ENCODE data around the gene LRRC18. TPM values are rescaled to one million over a fixed set of nuclear protein-coding genes. Genes with fewer than 3 reads are reported as not detected.

LRRC18 gene
- polyA plus RNA-seq (2013, experiment 1 of 2): not detected
- polyA plus RNA-seq (2013, experiment 2 of 2): not detected

- Histone ChIP-seq H3K36me3 (ENCODE audit: control insufficient read depth, insufficient read depth, low read length) (no peaks in the 10 kb centered on the region), H3K27ac (ENCODE audit: low read depth, low read length, severe bottlenecking) (no peak within 1 kb of the TSS), H3K4me3 (ENCODE audit: extremely low read depth, insufficient read depth, low read length, poor library complexity, severe bottlenecking) (no peak within 1 kb of the TSS), H3K9me3 (ENCODE audit: control insufficient read depth, low read length) (no peaks in the 10 kb centered on the region), H3K4me1 (ENCODE audit: control insufficient read depth, insufficient read depth, low read length, poor library complexity, severe bottlenecking) (no peaks in the 10 kb centered on the region)
- no CpG with 5 or more reads among the region's 2 CpGs for WGBS, 2 experiments (ENCODE audit: insufficient coverage in 2 of 2)
Measured at GRCh38 chr10:48939790-48940325, at the start of gene LRRC18. LRRC18 (minus strand) TSS chr10:48939840; CDS start chr10:48914155, 25,685 bp downstream.

DNA sequence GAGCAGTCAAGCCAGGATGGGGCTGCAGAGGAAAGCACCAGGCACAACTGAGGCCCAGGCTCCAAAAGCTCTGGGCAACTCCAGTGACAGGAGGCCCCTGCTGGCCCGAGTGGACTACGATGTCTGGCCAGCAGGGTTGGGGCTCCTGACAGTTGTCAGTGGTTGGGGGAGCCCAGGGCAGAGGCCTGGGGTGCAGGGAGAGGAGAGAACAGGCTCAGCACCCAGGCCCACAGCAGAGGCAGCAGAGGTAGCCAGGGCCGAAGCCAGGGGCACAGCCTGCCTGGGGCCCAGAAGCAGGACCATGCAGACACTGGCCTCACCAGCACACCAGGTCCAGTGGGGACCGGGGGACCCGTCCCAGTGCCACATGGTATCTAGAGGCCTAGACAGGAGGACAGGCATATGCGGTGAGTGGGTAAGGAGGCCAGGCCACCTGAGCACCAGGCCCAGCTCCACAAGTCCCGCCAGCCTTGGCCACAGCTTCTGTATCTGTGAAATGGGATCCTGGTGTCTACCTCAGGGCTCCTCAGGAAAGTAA is 46.0 kb upstream of the LRRC18 start:
- no peaks in the 10 kb centered on the region for H3K36me3 ChIP-seq (ENCODE audit: control insufficient read depth, insufficient read depth, low read length)
- H3K27ac ChIP-seq (ENCODE audit: low read depth, low read length, severe bottlenecking): no peak overlapping the region
- no peaks in the 10 kb centered on the region for H3K4me1 ChIP-seq (ENCODE audit: control insufficient read depth, insufficient read depth, low read length, poor library complexity, severe bottlenecking)
- H3K9me3 ChIP-seq (ENCODE audit: control insufficient read depth, low read length): no peaks in the 10 kb centered on the region
- no peak overlapping the region for H3K4me3 ChIP-seq (ENCODE audit: extremely low read depth, insufficient read depth, low read length, poor library complexity, severe bottlenecking)
- 93 to 96% methylated on average over 6 to 7 of the region's 7 CpGs for WGBS, 2 experiments (ENCODE audit: insufficient coverage in 2 of 2)

DNA sequence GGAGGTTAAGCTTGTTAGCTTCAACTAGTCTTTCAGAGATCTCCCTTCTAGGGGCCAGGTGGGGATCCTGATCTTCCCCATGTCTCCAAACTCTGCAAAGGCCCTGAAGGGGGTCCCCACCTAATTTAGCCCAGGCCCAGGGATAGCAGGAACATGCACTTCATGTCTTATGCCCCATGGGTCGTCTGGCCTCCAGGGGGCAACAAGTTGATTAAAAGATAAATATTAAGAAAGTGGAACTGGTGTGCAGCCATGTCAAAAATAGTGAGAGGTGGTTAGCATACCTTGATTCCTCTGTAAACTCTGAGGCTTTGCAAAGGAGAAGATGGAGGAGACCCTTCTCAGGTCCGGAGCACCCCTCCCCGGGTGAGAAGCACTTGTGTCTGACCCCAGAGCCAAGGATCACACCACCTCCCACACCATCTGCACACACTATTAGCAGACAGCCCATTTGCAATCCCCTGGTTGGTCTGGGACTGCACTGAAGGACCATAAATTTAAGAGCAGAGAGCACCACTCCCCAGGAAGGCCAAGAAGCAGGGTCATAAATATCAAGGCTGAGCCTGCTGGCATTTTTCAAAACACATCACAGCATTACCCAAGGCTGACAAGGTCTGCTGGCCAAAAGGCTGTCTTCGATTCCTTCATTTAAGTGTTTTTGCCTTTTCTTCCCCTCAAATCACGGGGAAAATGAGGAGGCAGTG is 44.2 kb upstream of the LRRC18 start:
- Histone ChIP-seq H3K4me3 (ENCODE audit: extremely low read depth, insufficient read depth, low read length, poor library complexity, severe bottlenecking) (no peak overlapping the region), H3K9me3 (ENCODE audit: control insufficient read depth, low read length) (no peaks in the 10 kb centered on the region), H3K36me3 (ENCODE audit: control insufficient read depth, insufficient read depth, low read length) (no peaks in the 10 kb centered on the region), H3K27ac (ENCODE audit: low read depth, low read length, severe bottlenecking) (no peak overlapping the region), H3K4me1 (ENCODE audit: control insufficient read depth, insufficient read depth, low read length, poor library complexity, severe bottlenecking) (no peaks in the 10 kb centered on the region)
- WGBS, 2 experiments (ENCODE audit: insufficient coverage in 2 of 2): 71 to 92% methylated on average over 1 to 3 of the region's 5 CpGs

- no peak overlapping the region for H3K27ac ChIP-seq (ENCODE audit: low read depth, low read length, severe bottlenecking)
- H3K4me1 ChIP-seq (ENCODE audit: control insufficient read depth, insufficient read depth, low read length, poor library complexity, severe bottlenecking): no peaks in the 10 kb centered on the region
- no peaks in the 10 kb centered on the region for H3K9me3 ChIP-seq (ENCODE audit: control insufficient read depth, low read length)
- H3K36me3 ChIP-seq (ENCODE audit: control insufficient read depth, insufficient read depth, low read length): no peaks in the 10 kb centered on the region
- no peak overlapping the region for H3K4me3 ChIP-seq (ENCODE audit: extremely low read depth, insufficient read depth, low read length, poor library complexity, severe bottlenecking)
- 83 to 100% methylated on average over 2 of the region's 5 CpGs for WGBS, 2 experiments (ENCODE audit: insufficient coverage in 2 of 2)
Measured at GRCh38 chr10:48982584-48982983, 42.9 kb upstream of the LRRC18 start.

- Histone ChIP-seq H3K36me3 (ENCODE audit: control insufficient read depth, insufficient read depth, low read length) (no peaks in the 10 kb centered on the region), H3K27ac (ENCODE audit: low read depth, low read length, severe bottlenecking) (no peak overlapping the region), H3K9me3 (ENCODE audit: control insufficient read depth, low read length) (no peaks in the 10 kb centered on the region), H3K4me1 (ENCODE audit: control insufficient read depth, insufficient read depth, low read length, poor library complexity, severe bottlenecking) (no peaks in the 10 kb centered on the region), H3K4me3 (ENCODE audit: extremely low read depth, insufficient read depth, low read length, poor library complexity, severe bottlenecking) (no peak overlapping the region)
- WGBS, 2 experiments (ENCODE audit: insufficient coverage in 2 of 2): 31% methylated on average over 10 of the region's 12 CpGs
Measured at GRCh38 chr10:48981310-48981907, 41.8 kb upstream of the LRRC18 start.

DNA sequence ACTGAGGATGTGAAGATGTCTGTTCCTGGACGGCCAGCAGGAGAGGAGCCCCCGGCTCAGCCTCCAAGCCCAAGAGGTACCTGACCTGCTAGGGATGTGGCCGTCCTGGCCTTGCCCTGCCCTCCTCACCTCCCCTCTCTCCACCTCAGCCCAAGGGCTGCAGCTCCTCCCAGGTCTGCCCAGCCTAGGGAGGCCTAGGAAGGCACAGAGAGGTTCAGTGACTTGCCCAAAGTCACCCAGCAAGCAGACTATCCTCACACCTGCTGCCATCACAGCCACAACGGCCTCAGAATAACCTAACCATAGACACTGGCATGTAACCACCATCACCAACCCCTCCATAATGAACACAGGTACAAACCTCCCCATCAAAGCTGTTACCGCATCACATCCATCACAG is 38.7 kb upstream of the LRRC18 start:
- Histone ChIP-seq H3K27ac (ENCODE audit: low read depth, low read length, severe bottlenecking) (no peak overlapping the region), H3K36me3 (ENCODE audit: control insufficient read depth, insufficient read depth, low read length) (no peaks in the 10 kb centered on the region), H3K4me1 (ENCODE audit: control insufficient read depth, insufficient read depth, low read length, poor library complexity, severe bottlenecking) (no peaks in the 10 kb centered on the region), H3K9me3 (ENCODE audit: control insufficient read depth, low read length) (no peaks in the 10 kb centered on the region), H3K4me3 (ENCODE audit: extremely low read depth, insufficient read depth, low read length, poor library complexity, severe bottlenecking) (no peak overlapping the region)
- 64 to 66% methylated on average over 2 to 4 of the region's 5 CpGs for WGBS, 2 experiments (ENCODE audit: insufficient coverage in 2 of 2)

DNA sequence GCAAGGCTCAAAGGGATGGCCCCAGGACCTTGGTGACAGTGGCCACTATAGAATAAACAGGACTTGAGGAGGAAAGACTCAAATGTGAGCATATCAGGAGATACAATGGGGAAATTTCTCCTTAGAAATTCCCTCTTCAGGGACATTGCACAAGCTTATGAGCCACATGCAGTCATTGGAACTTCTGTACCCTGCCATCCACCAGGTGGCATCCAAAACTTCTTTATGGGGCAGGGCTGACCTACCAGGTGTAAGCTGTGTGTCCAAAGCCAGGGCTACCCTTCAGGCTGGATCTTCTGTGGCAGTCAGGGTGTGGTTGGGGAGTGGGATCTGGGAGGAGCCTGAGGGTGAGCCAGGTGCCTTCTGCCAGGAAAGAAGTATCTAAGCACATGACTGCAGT is 36.6 kb upstream of the LRRC18 start:
- Histone ChIP-seq H3K27ac (ENCODE audit: low read depth, low read length, severe bottlenecking) (no peak overlapping the region), H3K9me3 (ENCODE audit: control insufficient read depth, low read length) (no peaks in the 10 kb centered on the region), H3K4me1 (ENCODE audit: control insufficient read depth, insufficient read depth, low read length, poor library complexity, severe bottlenecking) (no peaks in the 10 kb centered on the region), H3K36me3 (ENCODE audit: control insufficient read depth, insufficient read depth, low read length) (no peaks in the 10 kb centered on the region), H3K4me3 (ENCODE audit: extremely low read depth, insufficient read depth, low read length, poor library complexity, severe bottlenecking) (no peak overlapping the region)

DNA sequence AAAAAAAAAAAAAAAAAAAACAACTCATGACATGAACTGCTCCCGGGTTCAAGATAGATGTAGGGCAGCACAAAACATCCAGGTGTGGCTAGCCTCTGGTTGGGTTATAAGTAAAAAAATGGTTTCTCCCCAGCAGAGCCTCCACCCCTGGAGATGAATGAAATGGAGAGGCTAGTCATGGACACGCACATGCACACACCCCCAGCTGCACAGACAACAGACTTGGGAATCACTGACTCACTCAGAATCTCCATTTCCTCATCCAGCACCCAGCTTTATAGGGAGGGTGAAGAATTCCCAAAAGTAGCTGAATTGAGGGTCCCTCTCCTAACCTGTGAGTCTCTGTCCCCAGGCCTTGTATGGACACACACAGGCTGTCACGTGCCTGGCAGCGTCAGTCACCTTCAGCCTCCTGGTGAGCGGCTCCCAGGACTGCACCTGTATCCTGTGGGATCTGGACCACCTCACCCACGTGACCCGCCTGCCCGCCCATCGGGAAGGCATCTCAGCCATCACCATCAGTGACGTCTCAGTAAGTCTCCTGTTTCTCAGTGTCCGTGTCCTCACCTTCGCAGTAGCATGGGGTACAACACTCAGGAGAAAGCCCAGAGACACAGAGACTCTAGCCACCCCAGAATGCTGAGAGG is 35.0 kb upstream of the LRRC18 start:
- no peak overlapping the region for H3K4me3 ChIP-seq (ENCODE audit: extremely low read depth, insufficient read depth, low read length, poor library complexity, severe bottlenecking)
- H3K36me3 ChIP-seq (ENCODE audit: control insufficient read depth, insufficient read depth, low read length): no peaks in the 10 kb centered on the region
- H3K9me3 ChIP-seq (ENCODE audit: control insufficient read depth, low read length): no peaks in the 10 kb centered on the region
- H3K4me1 ChIP-seq (ENCODE audit: control insufficient read depth, insufficient read depth, low read length, poor library complexity, severe bottlenecking): no peaks in the 10 kb centered on the region
- WGBS, 2 experiments (ENCODE audit: insufficient coverage in 2 of 2): 90 to 92% methylated on average over 10 to 11 of the region's 12 CpGs
- no peak overlapping the region for H3K27ac ChIP-seq (ENCODE audit: low read depth, low read length, severe bottlenecking)

GRCh38 chr10:48973065-48973464 is 33.4 kb upstream of the LRRC18 start:
- Histone ChIP-seq H3K9me3 (ENCODE audit: control insufficient read depth, low read length) (no peaks in the 10 kb centered on the region), H3K36me3 (ENCODE audit: control insufficient read depth, insufficient read depth, low read length) (no peaks in the 10 kb centered on the region), H3K4me3 (ENCODE audit: extremely low read depth, insufficient read depth, low read length, poor library complexity, severe bottlenecking) (no peak overlapping the region), H3K27ac (ENCODE audit: low read depth, low read length, severe bottlenecking) (no peak overlapping the region), H3K4me1 (ENCODE audit: control insufficient read depth, insufficient read depth, low read length, poor library complexity, severe bottlenecking) (no peaks in the 10 kb centered on the region)
- 92 to 98% methylated on average over 4 to 5 of the region's 5 CpGs for WGBS, 2 experiments (ENCODE audit: insufficient coverage in 2 of 2)

- Histone ChIP-seq H3K36me3 (ENCODE audit: control insufficient read depth, insufficient read depth, low read length) (no peaks in the 10 kb centered on the region), H3K4me1 (ENCODE audit: control insufficient read depth, insufficient read depth, low read length, poor library complexity, severe bottlenecking) (no peaks in the 10 kb centered on the region), H3K4me3 (ENCODE audit: extremely low read depth, insufficient read depth, low read length, poor library complexity, severe bottlenecking) (no peak overlapping the region), H3K27ac (ENCODE audit: low read depth, low read length, severe bottlenecking) (no peak overlapping the region), H3K9me3 (ENCODE audit: control insufficient read depth, low read length) (no peaks in the 10 kb centered on the region)
- WGBS, 2 experiments (ENCODE audit: insufficient coverage in 2 of 2): no CpG with 5 or more reads among the region's 4 CpGs
Measured at GRCh38 chr10:48970654-48971053, 31.0 kb upstream of the LRRC18 start.

Data from mesodermal cell (in vitro differentiated cells).